Measurements from ENCODE around the gene S100PBP.

DNA sequence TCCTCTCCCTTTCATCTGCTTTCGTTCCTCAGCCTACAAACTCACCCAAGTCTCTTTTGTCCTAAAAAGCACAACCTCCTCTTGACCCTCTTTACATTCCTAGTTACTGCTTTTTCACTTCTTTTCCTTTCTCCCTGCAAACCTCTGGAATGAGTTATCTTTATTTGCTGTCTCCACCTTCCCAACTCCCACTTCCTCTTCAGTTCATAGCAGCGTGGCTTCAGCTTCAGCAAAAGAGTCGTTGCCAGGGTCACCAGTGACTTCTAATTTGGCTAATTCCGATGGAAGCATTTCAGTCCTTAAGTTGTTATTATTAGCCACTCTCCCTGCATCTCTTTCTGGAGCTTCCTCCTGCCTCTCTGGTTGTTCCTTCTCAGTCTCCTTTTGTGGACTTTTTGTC lies 90.0 kb downstream of the S100PBP start:
- TF ChIP-seq, protein P1, sequence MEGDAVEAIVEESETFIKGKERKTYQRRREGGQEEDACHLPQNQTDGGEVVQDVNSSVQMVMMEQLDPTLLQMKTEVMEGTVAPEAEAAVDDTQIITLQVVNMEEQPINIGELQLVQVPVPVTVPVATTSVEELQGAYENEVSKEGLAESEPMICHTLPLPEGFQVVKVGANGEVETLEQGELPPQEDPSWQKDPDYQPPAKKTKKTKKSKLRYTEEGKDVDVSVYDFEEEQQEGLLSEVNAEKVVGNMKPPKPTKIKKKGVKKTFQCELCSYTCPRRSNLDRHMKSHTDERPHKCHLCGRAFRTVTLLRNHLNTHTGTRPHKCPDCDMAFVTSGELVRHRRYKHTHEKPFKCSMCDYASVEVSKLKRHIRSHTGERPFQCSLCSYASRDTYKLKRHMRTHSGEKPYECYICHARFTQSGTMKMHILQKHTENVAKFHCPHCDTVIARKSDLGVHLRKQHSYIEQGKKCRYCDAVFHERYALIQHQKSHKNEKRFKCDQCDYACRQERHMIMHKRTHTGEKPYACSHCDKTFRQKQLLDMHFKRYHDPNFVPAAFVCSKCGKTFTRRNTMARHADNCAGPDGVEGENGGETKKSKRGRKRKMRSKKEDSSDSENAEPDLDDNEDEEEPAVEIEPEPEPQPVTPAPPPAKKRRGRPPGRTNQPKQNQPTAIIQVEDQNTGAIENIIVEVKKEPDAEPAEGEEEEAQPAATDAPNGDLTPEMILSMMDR (conservative IDR thresholded peaks at IDR 0.05; ENCODE audit: low read depth, low read length): no peak
- no peak for TF ChIP-seq POLR2A (IDR thresholded peaks at IDR 0.05; ENCODE audit: low read depth, low read length)
- TF ChIP-seq SMC3 (IDR thresholded peaks at IDR 0.05; ENCODE audit: low read depth, low read length): no peak
- TF ChIP-seq, protein P2, sequence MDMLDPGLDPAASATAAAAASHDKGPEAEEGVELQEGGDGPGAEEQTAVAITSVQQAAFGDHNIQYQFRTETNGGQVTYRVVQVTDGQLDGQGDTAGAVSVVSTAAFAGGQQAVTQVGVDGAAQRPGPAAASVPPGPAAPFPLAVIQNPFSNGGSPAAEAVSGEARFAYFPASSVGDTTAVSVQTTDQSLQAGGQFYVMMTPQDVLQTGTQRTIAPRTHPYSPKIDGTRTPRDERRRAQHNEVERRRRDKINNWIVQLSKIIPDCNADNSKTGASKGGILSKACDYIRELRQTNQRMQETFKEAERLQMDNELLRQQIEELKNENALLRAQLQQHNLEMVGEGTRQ (IDR thresholded peaks at IDR 0.05; ENCODE audit: low read depth, low read length): no peak
